Endodermal cell (in vitro differentiated cells): ENCODE data around the gene ADAMTS12. TPM values are rescaled to one million over a fixed set of nuclear protein-coding genes. Genes with fewer than 3 reads are reported as not detected.

Experiments used
- DNase-seq: peaks from one replicate; pipeline ENCODE4 v3.0.0-alpha.2; 2017
- H3K27ac ChIP-seq: 2 replicates; pipeline ENCODE4 v1.5.1; 2013; ENCODE audit warnings: mild to moderate bottlenecking, low read depth, low read length, moderate library complexity
- H3K27me3 ChIP-seq: 2 replicates; pipeline ENCODE4 v1.6.1; 2013; ENCODE audit warnings: mild to moderate bottlenecking, low read length, moderate library complexity; ENCODE audit not compliant: insufficient read depth, control insufficient read depth, poor library complexity, severe bottlenecking
- H3K36me3 ChIP-seq: 2 replicates; pipeline ENCODE4 v1.7.0; 2013; ENCODE audit warnings: mild to moderate bottlenecking, low read length, moderate library complexity; ENCODE audit not compliant: control insufficient read depth, insufficient read depth
- H3K4me1 ChIP-seq: one replicate; pipeline ENCODE4 v1.7.0; 2013; ENCODE audit warnings: low read length; ENCODE audit not compliant: control insufficient read depth, insufficient read depth
- H3K4me3 ChIP-seq: 2 replicates; pipeline ENCODE4 v1.5.1; 2013; ENCODE audit warnings: mild to moderate bottlenecking, low read length, moderate library complexity
- H3K9ac ChIP-seq: 2 replicates; pipeline ENCODE4 v1.6.1; 2013; ENCODE audit warnings: mild to moderate bottlenecking, low read length, moderate library complexity; ENCODE audit not compliant: poor library complexity, severe bottlenecking; ENCODE audit errors: extremely low read depth
- H3K9me3 ChIP-seq: 2 replicates; pipeline ENCODE4 v1.6.1; 2013; ENCODE audit warnings: mild to moderate bottlenecking, low read length, moderate library complexity; ENCODE audit not compliant: control insufficient read depth
- H3K27ac Mint-ChIP-seq: 2 replicates; pipeline ENCODE4 v1.8.0; 2020; ENCODE audit warnings: mixed read lengths
- H3K27me3 Mint-ChIP-seq: 2 replicates; pipeline ENCODE4 v1.8.0; 2021; ENCODE audit warnings: mild to moderate bottlenecking, mixed read lengths; ENCODE audit not compliant: insufficient read depth
- H3K36me3 Mint-ChIP-seq: 2 replicates; pipeline ENCODE4 v1.8.0; 2020; ENCODE audit warnings: low read depth, mixed read lengths
- H3K4me1 Mint-ChIP-seq: 2 replicates; pipeline ENCODE4 v1.8.0; 2020; ENCODE audit warnings: mixed read lengths
- H3K4me3 Mint-ChIP-seq: 2 replicates; pipeline ENCODE4 v1.8.0; 2020; ENCODE audit warnings: mild to moderate bottlenecking, moderate library complexity, mixed read lengths
- H3K9me3 Mint-ChIP-seq: 2 replicates; pipeline ENCODE4 v1.8.0; 2020; ENCODE audit warnings: mild to moderate bottlenecking, mixed read lengths
- WGBS, 2 experiments: methylation state at CpG; one replicate each; pipeline versions ENCODE4 v1.1.5 to v1.1.7; 2013; ENCODE audit warnings: missing lambda C conversion rate in 2 of 2, mixed read lengths in 1 of 2; ENCODE audit not compliant: insufficient coverage in 1 of 2, insufficient read length in 1 of 2; 5-methylcytosine and 5-hydroxymethylcytosine counted together
- total RNA-seq, 2 donors: library from RNA; stranded (reverse); fragmentation: NEBNext Ultra II Directional in 1 of 2; extraction: Animal tissue kit (Norgen Biotek cat#: 25700) in 1 of 2; gene quantifications; 2 replicates in 1 of 2; 3 replicates in 1 of 2; pipeline ENCODE4 v1.2.1, GENCODE V29; 2021
- TF ChIP-seq, protein P1 (sequence below): fragments of 200-600 bp; sonication (generic); conservative IDR thresholded peaks from 2 replicates; pipeline ENCODE4 v1.5.0; 2021; ENCODE audit warnings: antibody characterized with exemption, mild to moderate bottlenecking

The ADAMTS12 gene
- total RNA-seq, 2 donors from 2014 or later, result 80.2 to 123 TPM

DNA sequence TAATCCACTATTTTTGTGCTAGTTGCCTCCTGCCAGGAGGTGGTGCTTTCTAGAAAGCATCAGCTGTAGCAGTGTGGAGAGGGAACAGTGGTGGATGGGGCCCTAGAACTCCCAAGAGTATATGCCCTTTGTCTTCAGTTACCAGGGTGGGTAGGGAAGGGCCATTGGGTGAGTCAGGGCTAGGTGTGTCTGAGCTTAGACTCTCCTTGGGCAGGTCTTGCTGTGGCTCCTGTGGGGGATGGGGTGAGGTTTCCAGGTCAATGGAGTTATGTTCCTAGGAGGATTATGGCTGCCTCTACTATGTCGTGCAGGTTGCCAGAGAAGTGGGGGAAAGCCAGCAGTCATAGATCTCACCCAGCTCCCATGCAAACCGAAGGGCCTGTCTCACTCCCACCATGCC lies 11.3 kb upstream of the ADAMTS12 start:
- Histone ChIP-seq H3K27ac (no peak overlapping the region), H3K4me1 (peaks cover 3% of the 10 kb centered on the region), H3K4me3 (no peak overlapping the region), H3K36me3 (no peaks in the 10 kb centered on the region), H3K27me3 (no peaks in the 10 kb centered on the region), H3K9me3 (peaks cover 41% of the 10 kb centered on the region), H3K9ac (no peak overlapping the region)
- H3K4me1 Mint-ChIP-seq, result peaks cover 14% of the 10 kb centered on the region
- no peak overlapping the region for H3K27ac Mint-ChIP-seq
- peaks cover 5% of the 10 kb centered on the region for H3K36me3 Mint-ChIP-seq
- no peak overlapping the region for H3K4me3 Mint-ChIP-seq
- WGBS, 2 experiments, result 86% methylated on average over 2 of the region's 2 CpGs; no CpG with 5 or more reads in 1 of the 2 experiments
- TF ChIP-seq, protein P1, sequence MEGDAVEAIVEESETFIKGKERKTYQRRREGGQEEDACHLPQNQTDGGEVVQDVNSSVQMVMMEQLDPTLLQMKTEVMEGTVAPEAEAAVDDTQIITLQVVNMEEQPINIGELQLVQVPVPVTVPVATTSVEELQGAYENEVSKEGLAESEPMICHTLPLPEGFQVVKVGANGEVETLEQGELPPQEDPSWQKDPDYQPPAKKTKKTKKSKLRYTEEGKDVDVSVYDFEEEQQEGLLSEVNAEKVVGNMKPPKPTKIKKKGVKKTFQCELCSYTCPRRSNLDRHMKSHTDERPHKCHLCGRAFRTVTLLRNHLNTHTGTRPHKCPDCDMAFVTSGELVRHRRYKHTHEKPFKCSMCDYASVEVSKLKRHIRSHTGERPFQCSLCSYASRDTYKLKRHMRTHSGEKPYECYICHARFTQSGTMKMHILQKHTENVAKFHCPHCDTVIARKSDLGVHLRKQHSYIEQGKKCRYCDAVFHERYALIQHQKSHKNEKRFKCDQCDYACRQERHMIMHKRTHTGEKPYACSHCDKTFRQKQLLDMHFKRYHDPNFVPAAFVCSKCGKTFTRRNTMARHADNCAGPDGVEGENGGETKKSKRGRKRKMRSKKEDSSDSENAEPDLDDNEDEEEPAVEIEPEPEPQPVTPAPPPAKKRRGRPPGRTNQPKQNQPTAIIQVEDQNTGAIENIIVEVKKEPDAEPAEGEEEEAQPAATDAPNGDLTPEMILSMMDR, result no peak
- no peak for DNase-seq
- H3K27me3 Mint-ChIP-seq, result peaks cover 3% of the 10 kb centered on the region
- H3K9me3 Mint-ChIP-seq, result peaks cover 56% of the 10 kb centered on the region

DNA sequence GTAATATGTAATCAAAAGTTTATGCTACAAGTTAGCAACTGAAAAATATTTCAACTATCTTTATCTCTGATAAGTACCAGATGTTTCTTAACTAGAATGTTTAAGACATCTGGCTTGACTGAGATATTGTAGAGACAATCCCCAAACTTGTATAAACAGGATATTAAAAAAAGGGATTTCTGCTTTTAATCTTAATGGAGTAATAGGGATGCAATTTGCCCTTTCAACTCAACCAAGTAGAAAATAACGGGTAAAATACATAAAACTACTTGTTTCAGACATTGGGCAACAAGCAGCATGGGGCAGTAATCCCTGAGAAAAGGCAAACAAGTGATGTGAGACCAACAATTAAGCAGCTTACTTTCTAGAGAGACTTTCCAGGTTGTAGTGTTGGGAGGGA lies 9.4 kb upstream of the ADAMTS12 start:
- Histone ChIP-seq H3K27ac (no peak overlapping the region), H3K27me3 (no peaks in the 10 kb centered on the region), H3K9me3 (peaks cover 22% of the 10 kb centered on the region), H3K9ac (no peak overlapping the region), H3K4me3 (no peak overlapping the region), H3K36me3 (no peaks in the 10 kb centered on the region), H3K4me1 (peaks cover 3% of the 10 kb centered on the region)
- DNase-seq, result no peak
- TF ChIP-seq, protein P1, result no peak
- H3K4me1 Mint-ChIP-seq, result peaks cover 19% of the 10 kb centered on the region
- peaks cover 9% of the 10 kb centered on the region for H3K27me3 Mint-ChIP-seq
- no peak overlapping the region for H3K27ac Mint-ChIP-seq
- no peak overlapping the region for H3K4me3 Mint-ChIP-seq
- H3K36me3 Mint-ChIP-seq, result peaks cover under 1% of the 10 kb centered on the region
- H3K9me3 Mint-ChIP-seq, result peaks cover 38% of the 10 kb centered on the region
- WGBS, 2 experiments, result 89% methylated on average over 1 of the region's 1 CpG; no CpG with 5 or more reads in 1 of the 2 experiments

DNA sequence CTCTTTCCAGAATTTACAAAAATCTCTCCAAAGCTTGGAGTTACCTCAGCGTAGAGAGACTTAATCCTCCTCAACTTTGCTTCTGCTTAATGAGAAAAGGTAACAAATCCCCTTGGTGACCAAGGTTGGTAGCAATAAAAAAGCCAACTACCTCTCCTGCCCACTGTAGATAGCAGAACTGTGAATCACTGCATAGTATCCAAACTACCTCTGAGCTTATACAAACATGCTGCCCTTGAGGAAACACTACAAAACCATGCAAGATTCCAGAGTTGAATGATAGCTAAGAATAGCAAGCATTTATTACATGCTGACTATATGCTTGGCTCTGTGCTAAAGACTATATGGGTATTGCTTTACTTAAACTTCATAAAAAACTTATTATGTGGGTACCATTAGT lies 2.8 kb upstream of the ADAMTS12 start:
- no peaks in the 10 kb centered on the region for H3K27me3 ChIP-seq
- Mint-ChIP-seq H3K27ac (no peak overlapping the region), H3K4me1 (peaks cover 46% of the 10 kb centered on the region), H3K36me3 (no peaks in the 10 kb centered on the region), H3K9me3 (no peaks in the 10 kb centered on the region), H3K27me3 (peaks cover 30% of the 10 kb centered on the region), H3K4me3 (no peak overlapping the region)
- no peak overlapping the region for H3K4me3 ChIP-seq
- H3K36me3 ChIP-seq, result no peaks in the 10 kb centered on the region
- no peaks in the 10 kb centered on the region for H3K9me3 ChIP-seq
- TF ChIP-seq, protein P1, result no peak
- H3K4me1 ChIP-seq, result peaks cover 11% of the 10 kb centered on the region
- no peak overlapping the region for H3K9ac ChIP-seq
- no peak for DNase-seq
- no peak overlapping the region for H3K27ac ChIP-seq
- 94 to 100% methylated on average over 1 of the region's 1 CpG for WGBS, 2 experiments
